ENCODE measurements around the gene ARV1. TPM values are rescaled to one million over a fixed set of nuclear protein-coding genes. Genes with fewer than 3 reads are reported as not detected.
"Not testable (repeated sequence)": the region's sequence is repeated elsewhere in the genome, so short reads cannot be mapped to it uniquely, and the experiment has no call there.

Gene ARV1
- polyA plus RNA-seq, 2 of the 4 experiments (the other 2 are of a cell fraction): 31.2 to 50.0 TPM

- Histone ChIP-seq H3K4me3 (no peak overlapping the region), H3K27ac (no peak overlapping the region), H3K4me1 (no peaks in the 10 kb centered on the region), H3K4me2 (no peak overlapping the region), H3K9me3 (no peaks in the 10 kb centered on the region)
- TF ChIP-seq KDM1A (IDR thresholded peaks at IDR 0.05; ENCODE audit: low read depth) (no peak), POLR2AphosphoS2 (conservative IDR thresholded peaks at IDR 0.05; ENCODE audit: low read length) (no peak), CBX8 (IDR thresholded peaks at IDR 0.05) (no peak), EHF (CRISPR knock-in tag; IDR thresholded peaks at IDR 0.05) (no peak), GATA3 (IDR thresholded peaks at IDR 0.05; ENCODE audit: borderline replicate concordance) (no peak), USF2 (IDR thresholded peaks at IDR 0.05) (no peak), TFCP2L1 (CRISPR knock-in tag; IDR thresholded peaks at IDR 0.05) (no peak), CHD2 (IDR thresholded peaks at IDR 0.05; ENCODE audit: low read length, partially characterized antibody) (no peak), SREBF2 (IDR thresholded peaks at IDR 0.05) (no peak), REST (IDR thresholded peaks at IDR 0.05) (no peak), NFE2L2 (conservative IDR thresholded peaks at IDR 0.05; ENCODE audit: low read length) (no peak), FOSL2 (IDR thresholded peaks at IDR 0.05) (no peak), FOSL2 (CRISPR knock-in tag; IDR thresholded peaks at IDR 0.05) (no peak), ZFP36 (IDR thresholded peaks at IDR 0.05; ENCODE audit: borderline replicate concordance, partially characterized antibody) (no peak), RCOR1 (IDR thresholded peaks at IDR 0.05; ENCODE audit: low read depth, low read length) (no peak), RARB (CRISPR knock-in tag; IDR thresholded peaks at IDR 0.05) (no peak), SMC3 (IDR thresholded peaks at IDR 0.05) (no peak), EHMT2 (IDR thresholded peaks at IDR 0.05; ENCODE audit: low read depth) (no peak), FOSB (CRISPR knock-in tag; IDR thresholded peaks at IDR 0.05) (no peak)
- TF ChIP-seq, protein P1, sequence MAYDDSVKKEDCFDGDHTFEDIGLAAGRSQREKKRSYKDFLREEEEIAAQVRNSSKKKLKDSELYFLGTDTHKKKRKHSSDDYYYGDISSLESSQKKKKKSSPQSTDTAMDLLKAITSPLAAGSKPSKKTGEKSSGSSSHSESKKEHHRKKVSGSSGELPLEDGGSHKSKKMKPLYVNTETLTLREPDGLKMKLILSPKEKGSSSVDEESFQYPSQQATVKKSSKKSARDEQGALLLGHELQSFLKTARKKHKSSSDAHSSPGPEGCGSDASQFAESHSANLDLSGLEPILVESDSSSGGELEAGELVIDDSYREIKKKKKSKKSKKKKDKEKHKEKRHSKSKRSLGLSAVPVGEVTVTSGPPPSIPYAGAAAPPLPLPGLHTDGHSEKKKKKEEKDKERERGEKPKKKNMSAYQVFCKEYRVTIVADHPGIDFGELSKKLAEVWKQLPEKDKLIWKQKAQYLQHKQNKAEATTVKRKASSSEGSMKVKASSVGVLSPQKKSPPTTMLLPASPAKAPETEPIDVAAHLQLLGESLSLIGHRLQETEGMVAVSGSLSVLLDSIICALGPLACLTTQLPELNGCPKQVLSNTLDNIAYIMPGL (CRISPR knock-in tag; IDR thresholded peaks at IDR 0.05; ENCODE audit: borderline replicate concordance): no peak
- 95% methylated on average over 7 of the region's 7 CpGs for WGBS (ENCODE audit: missing lambda C conversion rate)
- no peak for ATAC-seq
- FAIRE-seq: no peak
- ChIA-PET POLR2A (no interaction called here), CTCF (interaction anchor here (0.7 to 1.2 kb wide), 2 partner anchors 10 to 114 kb away, joined by 3 to 4 read pairs; no protein-coding TSS in a partner anchor)
- no peak for DNase-seq (ENCODE audit: low read depth in 1 of 2, low spot score in 1 of 2)
Measured at GRCh38 chr1:231028682-231029081, 49.8 kb downstream of the ARV1 start.

- POLR2A ChIA-PET; ATAC-seq; DNase-seq (ENCODE audit: low read depth in 1 of 2, low spot score in 1 of 2); H3K4me1 ChIP-seq; H3K4me3 ChIP-seq; H3K4me2 ChIP-seq; H3K27ac ChIP-seq; H3K9me3 ChIP-seq; FAIRE-seq: not testable (repeated sequence)
- CTCF ChIA-PET: interaction anchor here (1.2 kb wide), 1 partner anchor 10 kb away, joined by 4 read pairs; no protein-coding TSS in a partner anchor
- WGBS (ENCODE audit: missing lambda C conversion rate): 80% methylated on average over 4 of the region's 4 CpGs
Measured at GRCh38 chr1:231029247-231029646, 50.4 kb downstream of the ARV1 start.

All from A549 (cell line).